Natural killer cell (primary cell): ENCODE results near the gene RASGRF1. TPM values are rescaled to one million over a fixed set of nuclear protein-coding genes. Genes with fewer than 3 reads are reported as not detected.

Experiments
- ATAC-seq, 3 donors: fragments of 150-1000 bp in 2 of 3; fragments of 200-7000 bp in 1 of 3; cut with Tn5 transposase; 1 replicate in 1 of 3; 2 replicates in 2 of 3; pipeline ENCODE4 v1.10.0; 2021; ENCODE audit warnings: mild to moderate bottlenecking in 2 of 3, moderate library complexity in 2 of 3
- DNase-seq, 2 donors: peaks; one replicate each; pipeline versions ENCODE4 v3.0.0 to v3.0.0-alpha.2; 2013 to 2021; ENCODE audit warnings: mixed read lengths in 1 of 2
- H3K27ac ChIP-seq: one replicate; pipeline ENCODE4 v1.5.1; 2013; ENCODE audit warnings: mild to moderate bottlenecking, low read length
- H3K27me3 ChIP-seq: one replicate; pipeline ENCODE4 v1.6.1; 2013; ENCODE audit warnings: low read length; ENCODE audit not compliant: control insufficient read depth, insufficient read depth
- H3K36me3 ChIP-seq: one replicate; pipeline ENCODE4 v1.6.1; 2013; ENCODE audit warnings: low read length; ENCODE audit not compliant: control insufficient read depth, insufficient read depth
- H3K4me1 ChIP-seq: one replicate; pipeline ENCODE4 v1.6.1; 2013; ENCODE audit warnings: low read length; ENCODE audit not compliant: control insufficient read depth, insufficient read depth
- H3K4me3 ChIP-seq: one replicate; pipeline ENCODE4 v1.5.1; 2013; ENCODE audit warnings: low read length
- H3K9me3 ChIP-seq: one replicate; pipeline ENCODE4 v1.6.1; 2013; ENCODE audit warnings: low read length; ENCODE audit not compliant: control insufficient read depth, insufficient read depth
- H3K27ac Mint-ChIP-seq, 2 donors: one replicate each; pipeline ENCODE4 v1.8.0; 2022; ENCODE audit warnings: mild to moderate bottlenecking in 2 of 2, mixed read lengths in 2 of 2, moderate library complexity in 1 of 2
- H3K27me3 Mint-ChIP-seq, 2 donors: one replicate each; pipeline ENCODE4 v1.8.0; 2022; ENCODE audit warnings: low read depth in 2 of 2, mixed read lengths in 2 of 2
- H3K36me3 Mint-ChIP-seq: one replicate; pipeline ENCODE4 v1.8.0; 2022; ENCODE audit warnings: mixed read lengths
- H3K4me1 Mint-ChIP-seq, 2 donors: one replicate each; pipeline ENCODE4 v1.8.0; 2022; ENCODE audit warnings: mixed read lengths in 2 of 2
- H3K4me3 Mint-ChIP-seq: one replicate; pipeline ENCODE4 v1.8.0; 2022; ENCODE audit warnings: mild to moderate bottlenecking, moderate library complexity, mixed read lengths
- H3K9me3 Mint-ChIP-seq, 2 donors: one replicate each; pipeline ENCODE4 v1.8.0; 2022; ENCODE audit warnings: mixed read lengths in 2 of 2
- WGBS: methylation state at CpG from one replicate; pipeline ENCODE4 v1.1.7; 2013; ENCODE audit warnings: missing lambda C conversion rate; ENCODE audit not compliant: insufficient coverage; 5-methylcytosine and 5-hydroxymethylcytosine counted together
- intact Hi-C: fragments of 100-400 bp; cut with micrococcal nuclease; formaldehyde crosslinking; loops from one replicate; pipeline ENCODE4 v1.14.2; 2022
- total RNA-seq, 4 donors: library from RNA; stranded (reverse); fragments of 120-200 nt in 1 of 4; gene quantifications; one replicate each; pipeline versions ENCODE4 v1.2.3 to v1.2.4, GENCODE V29; 2013 to 2022
- TF ChIP-seq, protein P1 (sequence below): fragments of 200-600 bp; IDR thresholded peaks from one replicate; pipeline ENCODE4 v1.8.0; 2022; ENCODE audit warnings: antibody characterized with exemption

Gene RASGRF1
- total RNA-seq, 3 donors from 2014 or later (not counting 1 experiment from before 2014, with no cell fraction given) = not detected

DNA sequence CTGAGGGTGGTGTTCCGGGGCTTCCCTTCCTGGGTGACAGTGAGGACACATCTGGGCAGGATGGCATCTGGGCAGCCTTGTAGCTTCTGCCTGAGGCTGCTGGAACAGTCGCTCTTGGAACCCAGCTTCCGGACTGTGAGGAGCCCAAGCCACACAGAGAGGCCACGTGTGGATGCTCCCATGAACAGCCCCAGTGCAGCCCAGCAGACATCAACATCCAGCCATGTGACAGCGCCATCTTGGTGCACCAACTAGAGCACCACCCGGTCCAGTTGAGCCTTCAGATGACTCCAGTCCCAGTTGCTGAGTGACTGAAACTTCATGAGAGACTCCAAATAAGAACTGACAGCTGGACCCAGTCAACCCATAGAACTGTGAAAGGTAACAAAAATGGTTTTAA lies 130.3 kb downstream of the RASGRF1 start:
- WGBS = 95% methylated on average over 6 of the region's 6 CpGs
- TF ChIP-seq, protein P1, sequence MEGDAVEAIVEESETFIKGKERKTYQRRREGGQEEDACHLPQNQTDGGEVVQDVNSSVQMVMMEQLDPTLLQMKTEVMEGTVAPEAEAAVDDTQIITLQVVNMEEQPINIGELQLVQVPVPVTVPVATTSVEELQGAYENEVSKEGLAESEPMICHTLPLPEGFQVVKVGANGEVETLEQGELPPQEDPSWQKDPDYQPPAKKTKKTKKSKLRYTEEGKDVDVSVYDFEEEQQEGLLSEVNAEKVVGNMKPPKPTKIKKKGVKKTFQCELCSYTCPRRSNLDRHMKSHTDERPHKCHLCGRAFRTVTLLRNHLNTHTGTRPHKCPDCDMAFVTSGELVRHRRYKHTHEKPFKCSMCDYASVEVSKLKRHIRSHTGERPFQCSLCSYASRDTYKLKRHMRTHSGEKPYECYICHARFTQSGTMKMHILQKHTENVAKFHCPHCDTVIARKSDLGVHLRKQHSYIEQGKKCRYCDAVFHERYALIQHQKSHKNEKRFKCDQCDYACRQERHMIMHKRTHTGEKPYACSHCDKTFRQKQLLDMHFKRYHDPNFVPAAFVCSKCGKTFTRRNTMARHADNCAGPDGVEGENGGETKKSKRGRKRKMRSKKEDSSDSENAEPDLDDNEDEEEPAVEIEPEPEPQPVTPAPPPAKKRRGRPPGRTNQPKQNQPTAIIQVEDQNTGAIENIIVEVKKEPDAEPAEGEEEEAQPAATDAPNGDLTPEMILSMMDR = no peak
- Mint-ChIP-seq H3K27ac (no peak overlapping the region), H3K36me3 (no peaks in the 10 kb centered on the region), H3K4me1 (no peaks in the 10 kb centered on the region), H3K4me3 (no peak overlapping the region), H3K27me3 (no peaks in the 10 kb centered on the region), H3K9me3 (no peaks in the 10 kb centered on the region)
- H3K27me3 ChIP-seq = no peaks in the 10 kb centered on the region
- H3K9me3 ChIP-seq = no peaks in the 10 kb centered on the region
- no peaks in the 10 kb centered on the region for H3K36me3 ChIP-seq
- ATAC-seq = no peak
- H3K4me3 ChIP-seq = no peak overlapping the region
- no peak overlapping the region for H3K27ac ChIP-seq
- no peaks in the 10 kb centered on the region for H3K4me1 ChIP-seq
- DNase-seq = no peak
- intact Hi-C loops = no loop called here

DNA sequence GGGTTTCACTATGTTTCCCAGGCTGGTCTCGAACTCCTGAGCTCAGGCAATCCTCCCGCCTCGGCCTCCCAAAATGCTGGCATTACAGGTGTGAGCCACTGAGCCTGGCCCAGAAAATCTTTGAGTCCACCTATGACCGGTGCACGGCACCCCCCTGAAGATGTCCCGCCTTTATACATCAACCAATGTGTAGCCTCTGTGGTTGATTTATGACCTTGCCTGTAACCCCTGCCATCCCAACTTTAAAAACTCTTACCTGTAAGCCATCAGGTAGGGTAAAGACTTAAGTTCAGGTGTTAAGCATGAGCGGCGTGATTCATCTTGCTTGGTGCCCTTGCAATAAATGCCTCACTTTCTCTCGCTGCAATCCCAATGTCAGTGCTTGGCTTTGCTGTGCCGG lies 131.2 kb downstream of the RASGRF1 start:
- Mint-ChIP-seq H3K9me3 (no peaks in the 10 kb centered on the region), H3K4me3 (no peak overlapping the region), H3K4me1 (no peaks in the 10 kb centered on the region), H3K27ac (no peak overlapping the region), H3K36me3 (no peaks in the 10 kb centered on the region), H3K27me3 (peaks cover 4 to 6% of the 10 kb centered on the region in 2 donors)
- TF ChIP-seq, protein P1 = no peak
- no peak overlapping the region for H3K4me3 ChIP-seq
- DNase-seq (no peak), ATAC-seq (no peak)
- H3K36me3 ChIP-seq = no peaks in the 10 kb centered on the region
- H3K9me3 ChIP-seq = no peaks in the 10 kb centered on the region
- no peaks in the 10 kb centered on the region for H3K4me1 ChIP-seq
- intact Hi-C loops = no loop called here
- H3K27me3 ChIP-seq = no peaks in the 10 kb centered on the region
- WGBS = 98% methylated on average over 10 of the region's 10 CpGs
- no peak overlapping the region for H3K27ac ChIP-seq

DNA sequence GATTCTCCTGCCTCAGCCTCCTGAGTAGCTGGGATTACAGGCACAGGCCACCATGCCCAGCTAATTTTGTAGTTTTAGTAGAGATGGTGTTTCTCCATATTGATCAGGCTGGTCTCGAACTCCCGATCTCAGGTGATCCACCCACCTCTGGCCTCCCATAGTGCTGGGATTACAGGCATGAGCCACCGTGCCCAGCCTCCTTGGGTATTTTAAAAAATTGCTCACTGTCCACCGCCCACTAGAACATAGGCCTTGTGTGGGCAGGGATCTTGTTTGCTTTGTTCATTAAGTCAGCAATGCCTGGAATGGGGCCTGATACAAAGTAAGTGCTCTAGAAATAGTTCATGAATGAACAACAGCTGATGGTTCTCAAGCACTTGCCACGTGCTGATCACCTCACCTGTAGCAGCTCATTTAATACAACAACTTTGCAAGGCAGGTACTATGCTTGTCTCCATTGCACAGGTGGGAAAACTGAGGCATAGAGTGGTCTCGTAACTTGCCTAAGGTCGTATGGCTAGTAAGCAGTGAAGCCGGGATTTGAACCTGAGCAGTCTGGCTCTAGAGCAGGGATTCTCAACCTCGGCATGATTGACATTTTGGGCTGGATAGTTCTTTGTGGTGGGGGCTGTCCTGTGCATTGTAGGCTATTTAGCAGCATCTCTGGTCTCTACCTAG lies 133.0 kb downstream of the RASGRF1 start:
- H3K4me3 ChIP-seq = no peak overlapping the region
- no peaks in the 10 kb centered on the region for H3K4me1 ChIP-seq
- Mint-ChIP-seq H3K27ac (no peak overlapping the region), H3K27me3 (peaks cover 7% of the 10 kb centered on the region in 2 donors), H3K4me1 (no peaks in the 10 kb centered on the region), H3K9me3 (no peaks in the 10 kb centered on the region), H3K4me3 (no peak overlapping the region), H3K36me3 (no peaks in the 10 kb centered on the region)
- H3K9me3 ChIP-seq = no peaks in the 10 kb centered on the region
- intact Hi-C loops = no loop called here
- TF ChIP-seq, protein P1 = no peak
- DNase-seq (no peak), ATAC-seq (no peak)
- H3K27ac ChIP-seq = no peak overlapping the region
- no peaks in the 10 kb centered on the region for H3K36me3 ChIP-seq
- WGBS = 86% methylated on average over 9 of the region's 9 CpGs
- no peaks in the 10 kb centered on the region for H3K27me3 ChIP-seq

DNA sequence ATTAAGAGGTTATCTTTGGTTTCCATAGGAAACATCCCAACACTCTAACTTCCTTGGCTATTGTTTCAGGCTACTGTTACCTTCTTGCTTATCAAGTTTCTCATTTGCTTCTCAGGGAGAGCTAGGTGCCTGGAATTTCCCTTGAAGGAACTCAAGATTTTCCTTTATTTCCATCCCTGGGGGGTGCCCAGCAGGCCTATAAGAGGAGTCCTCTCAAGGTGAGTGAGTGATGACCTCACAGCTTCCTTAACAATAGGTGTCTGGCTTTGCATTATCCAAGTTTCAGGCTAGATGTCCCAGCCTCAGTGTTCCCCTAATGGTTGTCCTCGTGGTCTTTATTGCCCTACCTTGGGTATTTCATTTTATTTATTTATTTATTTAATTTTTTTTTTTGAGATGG lies 133.6 kb downstream of the RASGRF1 start:
- Histone ChIP-seq H3K36me3 (no peaks in the 10 kb centered on the region), H3K4me1 (no peaks in the 10 kb centered on the region), H3K27me3 (no peaks in the 10 kb centered on the region), H3K4me3 (no peak overlapping the region), H3K9me3 (no peaks in the 10 kb centered on the region), H3K27ac (no peak overlapping the region)
- H3K36me3 Mint-ChIP-seq = no peaks in the 10 kb centered on the region
- TF ChIP-seq, protein P1 = no peak
- no peak overlapping the region for H3K27ac Mint-ChIP-seq
- DNase-seq (no peak), ATAC-seq (no peak)
- no peaks in the 10 kb centered on the region for H3K9me3 Mint-ChIP-seq
- intact Hi-C loops = no loop called here
- peaks cover 7% of the 10 kb centered on the region in 2 donors for H3K27me3 Mint-ChIP-seq
- H3K4me3 Mint-ChIP-seq = no peak overlapping the region
- no CpG with 5 or more reads among the region's 1 CpG for WGBS
- no peaks in the 10 kb centered on the region for H3K4me1 Mint-ChIP-seq
